ENCODE measurements around the gene PPP3R1. TPM values are rescaled to one million over a fixed set of nuclear protein-coding genes. Genes with fewer than 3 reads are reported as not detected.
A peak's percentile ranks its signal among the peaks of the same experiment; 100 is the strongest.

PPP3R1 gene
- total and polyA plus RNA-seq, 9 of the 15 experiments (the other 6 are each of a cell fraction or from before 2014, with no cell fraction given), result 3.7 to 70.0 (median 24.8) TPM

DNA sequence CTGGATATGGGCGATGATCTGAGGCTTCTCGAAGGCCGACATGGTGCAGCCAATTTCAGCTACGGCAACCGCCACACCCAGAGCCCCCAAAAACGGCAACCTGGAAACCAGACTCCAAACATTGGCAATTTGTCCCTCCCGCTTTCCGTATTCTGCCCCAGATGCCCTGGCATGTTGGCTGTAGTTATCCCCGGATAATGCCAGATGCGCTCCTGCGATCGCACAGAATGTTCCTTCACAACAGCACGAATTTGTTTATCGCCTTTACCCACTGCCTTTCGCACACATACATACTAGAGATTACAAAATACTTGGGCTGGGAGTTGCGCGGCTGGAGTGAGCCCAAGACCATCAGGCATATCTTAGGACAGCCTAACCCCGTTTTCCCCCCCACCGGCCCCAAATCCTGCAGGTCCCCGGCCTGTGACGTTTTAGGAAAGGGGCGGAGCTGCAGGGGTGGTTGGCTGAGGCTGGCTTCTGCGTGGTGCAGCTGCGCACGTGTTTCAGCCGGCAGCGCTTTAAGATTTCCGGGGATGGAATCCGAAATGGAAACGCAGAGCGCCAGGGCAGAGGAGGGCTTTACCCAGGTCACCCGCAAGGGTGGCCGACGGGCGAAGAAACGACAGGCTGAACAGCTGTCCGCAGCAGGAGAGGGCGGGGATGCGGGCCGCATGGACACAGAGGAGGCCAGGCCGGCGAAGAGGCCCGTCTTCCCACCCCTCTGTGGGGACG is 94.8 kb downstream of the PPP3R1 start, which contains the start of gene PNO1 (continued):
- TF ChIP-seq DNMT1 (IDR thresholded peaks at IDR 0.05) (no peak), TCF3 (CRISPR knock-in tag; IDR thresholded peaks at IDR 0.05) (no peak), CREB1 (IDR thresholded peaks at IDR 0.05) (peak; percentile 92), CREB1 (CRISPR knock-in tag; IDR thresholded peaks at IDR 0.05) (peak; percentile 87; the same call in 1 of the 2 replicates), SMARCA5 (IDR thresholded peaks at IDR 0.05) (no peak), TEAD2 (tag; IDR thresholded peaks at IDR 0.05) (peak; percentile 86), HNRNPL (IDR thresholded peaks at IDR 0.05; ENCODE audit: low read depth, low read length) (peak; percentile 94), MTA3 (IDR thresholded peaks at IDR 0.05; ENCODE audit: borderline replicate concordance) (peak; percentile 99), MAFG (tag; conservative IDR thresholded peaks at IDR 0.05) (no peak), KDM5B (IDR thresholded peaks at IDR 0.05; ENCODE audit: insufficient replicate concordance, low read depth, low read length) (peak; percentile 69), SIN3A (IDR thresholded peaks at IDR 0.05; ENCODE audit: borderline replicate concordance in 2 of 2, control insufficient read depth in 1 of 2, low read depth in 2 of 2, low read length in 2 of 2) (peak; percentile 89 to 97), SMAD1 (IDR thresholded peaks at IDR 0.05; ENCODE audit: low read depth, low read length, partially characterized antibody) (no peak), RBM17 (IDR thresholded peaks at IDR 0.05; ENCODE audit: borderline replicate concordance, low read depth, low read length) (no peak), LEF1 (IDR thresholded peaks at IDR 0.05) (no peak), POLR2B (IDR thresholded peaks at IDR 0.05; ENCODE audit: low read depth, partially characterized antibody) (no peak), ZFPM2 (CRISPR knock-in tag; IDR thresholded peaks at IDR 0.05) (no peak), ESRRB (CRISPR knock-in tag; IDR thresholded peaks at IDR 0.05; ENCODE audit: borderline replicate concordance) (no peak)
- TF ChIP-seq, protein P1, sequence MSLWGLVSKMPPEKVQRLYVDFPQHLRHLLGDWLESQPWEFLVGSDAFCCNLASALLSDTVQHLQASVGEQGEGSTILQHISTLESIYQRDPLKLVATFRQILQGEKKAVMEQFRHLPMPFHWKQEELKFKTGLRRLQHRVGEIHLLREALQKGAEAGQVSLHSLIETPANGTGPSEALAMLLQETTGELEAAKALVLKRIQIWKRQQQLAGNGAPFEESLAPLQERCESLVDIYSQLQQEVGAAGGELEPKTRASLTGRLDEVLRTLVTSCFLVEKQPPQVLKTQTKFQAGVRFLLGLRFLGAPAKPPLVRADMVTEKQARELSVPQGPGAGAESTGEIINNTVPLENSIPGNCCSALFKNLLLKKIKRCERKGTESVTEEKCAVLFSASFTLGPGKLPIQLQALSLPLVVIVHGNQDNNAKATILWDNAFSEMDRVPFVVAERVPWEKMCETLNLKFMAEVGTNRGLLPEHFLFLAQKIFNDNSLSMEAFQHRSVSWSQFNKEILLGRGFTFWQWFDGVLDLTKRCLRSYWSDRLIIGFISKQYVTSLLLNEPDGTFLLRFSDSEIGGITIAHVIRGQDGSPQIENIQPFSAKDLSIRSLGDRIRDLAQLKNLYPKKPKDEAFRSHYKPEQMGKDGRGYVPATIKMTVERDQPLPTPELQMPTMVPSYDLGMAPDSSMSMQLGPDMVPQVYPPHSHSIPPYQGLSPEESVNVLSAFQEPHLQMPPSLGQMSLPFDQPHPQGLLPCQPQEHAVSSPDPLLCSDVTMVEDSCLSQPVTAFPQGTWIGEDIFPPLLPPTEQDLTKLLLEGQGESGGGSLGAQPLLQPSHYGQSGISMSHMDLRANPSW (CRISPR knock-in tag; IDR thresholded peaks at IDR 0.05), result no peak; the same call in 1 of the 2 replicates
- TF ChIP-seq, protein P2, sequence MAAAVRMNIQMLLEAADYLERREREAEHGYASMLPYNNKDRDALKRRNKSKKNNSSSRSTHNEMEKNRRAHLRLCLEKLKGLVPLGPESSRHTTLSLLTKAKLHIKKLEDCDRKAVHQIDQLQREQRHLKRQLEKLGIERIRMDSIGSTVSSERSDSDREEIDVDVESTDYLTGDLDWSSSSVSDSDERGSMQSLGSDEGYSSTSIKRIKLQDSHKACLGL (CRISPR knock-in tag; IDR thresholded peaks at IDR 0.05; ENCODE audit: borderline replicate concordance, poor library complexity, severe bottlenecking), result peak; percentile 93
- TF ChIP-seq, protein P3, sequence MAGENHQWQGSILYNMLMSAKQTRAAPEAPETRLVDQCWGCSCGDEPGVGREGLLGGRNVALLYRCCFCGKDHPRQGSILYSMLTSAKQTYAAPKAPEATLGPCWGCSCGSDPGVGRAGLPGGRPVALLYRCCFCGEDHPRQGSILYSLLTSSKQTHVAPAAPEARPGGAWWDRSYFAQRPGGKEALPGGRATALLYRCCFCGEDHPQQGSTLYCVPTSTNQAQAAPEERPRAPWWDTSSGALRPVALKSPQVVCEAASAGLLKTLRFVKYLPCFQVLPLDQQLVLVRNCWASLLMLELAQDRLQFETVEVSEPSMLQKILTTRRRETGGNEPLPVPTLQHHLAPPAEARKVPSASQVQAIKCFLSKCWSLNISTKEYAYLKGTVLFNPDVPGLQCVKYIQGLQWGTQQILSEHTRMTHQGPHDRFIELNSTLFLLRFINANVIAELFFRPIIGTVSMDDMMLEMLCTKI (IDR thresholded peaks at IDR 0.05; ENCODE audit: partially characterized antibody), result no peak
- TF ChIP-seq, protein P4, sequence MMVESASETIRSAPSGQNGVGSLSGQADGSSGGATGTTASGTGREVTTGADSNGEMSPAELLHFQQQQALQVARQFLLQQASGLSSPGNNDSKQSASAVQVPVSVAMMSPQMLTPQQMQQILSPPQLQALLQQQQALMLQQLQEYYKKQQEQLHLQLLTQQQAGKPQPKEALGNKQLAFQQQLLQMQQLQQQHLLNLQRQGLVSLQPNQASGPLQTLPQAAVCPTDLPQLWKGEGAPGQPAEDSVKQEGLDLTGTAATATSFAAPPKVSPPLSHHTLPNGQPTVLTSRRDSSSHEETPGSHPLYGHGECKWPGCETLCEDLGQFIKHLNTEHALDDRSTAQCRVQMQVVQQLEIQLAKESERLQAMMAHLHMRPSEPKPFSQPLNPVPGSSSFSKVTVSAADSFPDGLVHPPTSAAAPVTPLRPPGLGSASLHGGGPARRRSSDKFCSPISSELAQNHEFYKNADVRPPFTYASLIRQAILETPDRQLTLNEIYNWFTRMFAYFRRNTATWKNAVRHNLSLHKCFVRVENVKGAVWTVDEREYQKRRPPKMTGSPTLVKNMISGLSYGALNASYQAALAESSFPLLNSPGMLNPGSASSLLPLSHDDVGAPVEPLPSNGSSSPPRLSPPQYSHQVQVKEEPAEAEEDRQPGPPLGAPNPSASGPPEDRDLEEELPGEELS (CRISPR knock-in tag; IDR thresholded peaks at IDR 0.05; ENCODE audit: borderline replicate concordance), result no peak

All from K562 (cell line).